HepG2 (cell line): ENCODE results near the gene MORN1.

Experiments
- EEA1 ChIP-seq: sonication (generic); formaldehyde crosslinking; IDR thresholded peaks from 2 replicates; pipeline ENCODE4 v1.5.1; 2020; ENCODE audit warnings: mild to moderate bottlenecking, missing genetic modification reagents, borderline replicate concordance
- ELF4 ChIP-seq: sonication (generic); formaldehyde crosslinking; IDR thresholded peaks from 2 replicates; pipeline ENCODE4 v1.5.0; 2020; ENCODE audit warnings: missing genetic modification reagents, mild to moderate bottlenecking, moderate library complexity, borderline replicate concordance
- FOXK1 ChIP-seq: sonication (generic); formaldehyde crosslinking; IDR thresholded peaks from 2 replicates; pipeline ENCODE4 v1.4.0; 2020; ENCODE audit warnings: low read depth, missing genetic modification reagents, borderline replicate concordance
- MAFF ChIP-seq: IDR thresholded peaks from 2 replicates; pipeline ENCODE4 v1.6.1; 2011; ENCODE audit warnings: low read depth, low read length, improper control_type of control experiment
- NFYB ChIP-seq: sonication (generic); formaldehyde crosslinking; IDR thresholded peaks from 2 replicates; pipeline ENCODE4 v1.4.0; 2020; ENCODE audit warnings: missing genetic modification reagents
- POLR2A ChIP-seq, 2 experiments: IDR thresholded peaks; 2 replicates each; pipeline ENCODE4 v1.6.1; 2011; ENCODE audit warnings: low read depth in 2 of 2, low read length in 2 of 2, mild to moderate bottlenecking in 1 of 2, moderate library complexity in 1 of 2; ENCODE audit not compliant: insufficient read depth in 1 of 2
- ZBTB7B ChIP-seq: sonication (generic); formaldehyde crosslinking; IDR thresholded peaks from 2 replicates; pipeline ENCODE4 v1.4.0; 2020; ENCODE audit warnings: missing genetic modification reagents
- ZSCAN5A ChIP-seq: sonication (generic); formaldehyde crosslinking; IDR thresholded peaks from 2 replicates; pipeline ENCODE4 v1.8.0; 2022; ENCODE audit warnings: mild to moderate bottlenecking, missing genetic modification reagents, borderline replicate concordance
- TF ChIP-seq, protein P1 (sequence below): IDR thresholded peaks from 2 replicates; pipeline ENCODE4 v1.6.1; 2016; ENCODE audit warnings: missing compliant biosample characterization, missing genetic modification reagents, borderline replicate concordance

GRCh38 chr1:2291577-2291976, 99.8 kb downstream of the MORN1 start:
- TF ChIP-seq MAFF, result no peak
- TF ChIP-seq FOXK1 (CRISPR knock-in tag), result no peak
- no peak for TF ChIP-seq ZSCAN5A (CRISPR knock-in tag)
- TF ChIP-seq, protein P1, sequence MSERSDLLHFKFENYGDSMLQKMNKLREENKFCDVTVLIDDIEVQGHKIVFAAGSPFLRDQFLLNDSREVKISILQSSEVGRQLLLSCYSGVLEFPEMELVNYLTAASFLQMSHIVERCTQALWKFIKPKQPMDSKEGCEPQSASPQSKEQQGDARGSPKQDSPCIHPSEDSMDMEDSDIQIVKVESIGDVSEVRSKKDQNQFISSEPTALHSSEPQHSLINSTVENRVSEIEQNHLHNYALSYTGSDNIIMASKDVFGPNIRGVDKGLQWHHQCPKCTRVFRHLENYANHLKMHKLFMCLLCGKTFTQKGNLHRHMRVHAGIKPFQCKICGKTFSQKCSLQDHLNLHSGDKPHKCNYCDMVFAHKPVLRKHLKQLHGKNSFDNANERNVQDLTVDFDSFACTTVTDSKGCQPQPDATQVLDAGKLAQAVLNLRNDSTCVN, result no peak
- no peak for TF ChIP-seq ZBTB7B (CRISPR knock-in tag)
- TF ChIP-seq ELF4 (CRISPR knock-in tag), result no peak
- no peak for TF ChIP-seq EEA1 (CRISPR knock-in tag)
- no peak for TF ChIP-seq NFYB (CRISPR knock-in tag)
- no peak for TF ChIP-seq POLR2A (IDR thresholded peaks at IDR 0.05; ENCODE audit: insufficient read depth in 1 of 2, low read depth in 2 of 2, low read length in 2 of 2)
